K562 (cell line): ENCODE results near the gene SCAMP1. TPM values are rescaled to one million over a fixed set of nuclear protein-coding genes. Genes with fewer than 3 reads are reported as not detected.

Experiments used
- CHD1 ChIP-seq: fragments of 200-600 bp; sonication (generic); IDR thresholded peaks from one replicate; pipeline ENCODE4 v1.6.1; 2012; ENCODE audit warnings: mild to moderate bottlenecking, moderate library complexity, low read length, inconsistent platforms
- FOS ChIP-seq: IDR thresholded peaks from 3 replicates; pipeline ENCODE4 v1.6.1; 2011; ENCODE audit not compliant: insufficient read length; ENCODE audit errors: extremely low read depth
- GABPB2 ChIP-seq: fragments of 250-450 bp; sonication (Bioruptor Pico); conservative IDR thresholded peaks from 2 replicates; pipeline ENCODE4 v1.5.1; 2021; ENCODE audit warnings: mild to moderate bottlenecking
- GTF2E2 ChIP-seq: fragments of 200-800 bp; sonication (Bioruptor generic); IDR thresholded peaks from 2 replicates; pipeline ENCODE4 v1.6.1; 2016; ENCODE audit warnings: missing genetic modification characterization, missing compliant biosample characterization
- HLTF ChIP-seq: fragments of 450-650 bp; IDR thresholded peaks from 2 replicates; pipeline ENCODE4 v1.6.1; 2016
- HMG20A ChIP-seq: fragments of 450-650 bp; formaldehyde crosslinking; conservative IDR thresholded peaks from 2 replicates; pipeline ENCODE4 v1.4.0; 2020; ENCODE audit warnings: mild to moderate bottlenecking, mixed read lengths
- HNRNPLL ChIP-seq: fragments of 200-400 bp; formaldehyde crosslinking; IDR thresholded peaks from 2 replicates; pipeline ENCODE4 v1.6.1; 2017; ENCODE audit warnings: low read length, low read depth, mild to moderate bottlenecking; ENCODE audit not compliant: poor library complexity, severe bottlenecking
- KLF10 ChIP-seq: fragments of 250-450 bp; sonication (Bioruptor Pico); IDR thresholded peaks from 2 replicates; pipeline ENCODE4 v1.6.1; 2021; ENCODE audit warnings: matching md5 sums
- MCM3 ChIP-seq: fragments of 450-650 bp; IDR thresholded peaks from 2 replicates; pipeline ENCODE4 v1.6.1; 2016
- NELFE ChIP-seq: IDR thresholded peaks from 2 replicates; pipeline ENCODE4 v1.6.1; 2011; ENCODE audit warnings: mild to moderate bottlenecking; ENCODE audit not compliant: insufficient read depth, insufficient read length
- NR1H2 ChIP-seq: sonication (generic); formaldehyde crosslinking; IDR thresholded peaks from 2 replicates; pipeline ENCODE4 v1.4.0; 2020; ENCODE audit warnings: mild to moderate bottlenecking, missing genetic modification reagents
- PHF8 ChIP-seq: fragments of 200-600 bp; sonication (generic); IDR thresholded peaks from 2 replicates; pipeline ENCODE4 v1.6.1; 2012; ENCODE audit warnings: mixed run types, mild to moderate bottlenecking, inconsistent platforms, low read length, moderate library complexity, borderline replicate concordance
- RUNX1 ChIP-seq: sonication (generic); IDR thresholded peaks from 2 replicates; pipeline ENCODE4 v1.6.1; 2016; ENCODE audit warnings: antibody characterized with exemption, low read depth
- ZNF583 ChIP-seq: fragments of 250-450 bp; sonication (Bioruptor Pico); IDR thresholded peaks from 2 replicates; pipeline ENCODE4 v1.4.0; 2020
- ZNF589 ChIP-seq: fragments of 200-800 bp; sonication (Bioruptor generic); IDR thresholded peaks from 2 replicates; pipeline ENCODE4 v1.6.1; 2016; ENCODE audit warnings: low read depth, missing genetic modification characterization, missing compliant biosample characterization
- ZNF695 ChIP-seq: fragments of 450-650 bp; formaldehyde crosslinking; IDR thresholded peaks from 2 replicates; pipeline ENCODE4 v1.4.0; 2020; ENCODE audit warnings: mild to moderate bottlenecking, moderate library complexity
- polyA plus RNA-seq, 8 experiments: library from polyadenylated mRNA; depleted of rRNA in 4 of 8; stranded (reverse) in 5 of 8; unstranded in 3 of 8; fragments of >200 nt; fragmentation: Nextera tagmentation in 2 of 8; fragmentation: Illumina TruSeq in 1 of 8; extraction: Ambion mirVana in 2 of 8; extraction: Trizol in 1 of 8; gene quantifications; 2 replicates each; pipeline versions ENCODE4 v1.2.1 to v1.2.3, GENCODE V29; 2011 to 2014; ENCODE audit warnings: inconsistent platforms in 1 of 8, missing spikeins in 1 of 8
- total RNA-seq, 7 experiments: library from RNA; depleted of rRNA in 6 of 7; stranded (reverse); fragments of >200 nt in 6 of 7; fragmentation: Illumina TruSeq in 2 of 7; extraction: Trizol in 2 of 7; gene quantifications; 2 replicates each; pipeline versions ENCODE4 v1.2.1 to v1.2.3, GENCODE V29; 2011 to 2021; ENCODE audit warnings: low replicate concordance in 1 of 7
- TF ChIP-seq, protein P1 (sequence below): sonication (generic); formaldehyde crosslinking; IDR thresholded peaks from 2 replicates; pipeline ENCODE4 v1.8.0; 2022; ENCODE audit warnings: mild to moderate bottlenecking, missing genetic modification reagents
- TF ChIP-seq, protein P2 (sequence below): sonication (generic); formaldehyde crosslinking; IDR thresholded peaks from 2 replicates; pipeline ENCODE4 v1.8.0; 2023; ENCODE audit warnings: mild to moderate bottlenecking, missing genetic modification reagents
- TF ChIP-seq, protein P3 (sequence below): IDR thresholded peaks from 2 replicates; pipeline ENCODE4 v1.6.1; 2012; ENCODE audit warnings: low read depth, low read length, improper control_type of control experiment, borderline replicate concordance

The SCAMP1 gene
- total and polyA plus RNA-seq, 9 of the 15 experiments (the other 6 are each of a cell fraction or from before 2014, with no cell fraction given), result 5.4 to 23.9 (median 13.8) TPM

DNA sequence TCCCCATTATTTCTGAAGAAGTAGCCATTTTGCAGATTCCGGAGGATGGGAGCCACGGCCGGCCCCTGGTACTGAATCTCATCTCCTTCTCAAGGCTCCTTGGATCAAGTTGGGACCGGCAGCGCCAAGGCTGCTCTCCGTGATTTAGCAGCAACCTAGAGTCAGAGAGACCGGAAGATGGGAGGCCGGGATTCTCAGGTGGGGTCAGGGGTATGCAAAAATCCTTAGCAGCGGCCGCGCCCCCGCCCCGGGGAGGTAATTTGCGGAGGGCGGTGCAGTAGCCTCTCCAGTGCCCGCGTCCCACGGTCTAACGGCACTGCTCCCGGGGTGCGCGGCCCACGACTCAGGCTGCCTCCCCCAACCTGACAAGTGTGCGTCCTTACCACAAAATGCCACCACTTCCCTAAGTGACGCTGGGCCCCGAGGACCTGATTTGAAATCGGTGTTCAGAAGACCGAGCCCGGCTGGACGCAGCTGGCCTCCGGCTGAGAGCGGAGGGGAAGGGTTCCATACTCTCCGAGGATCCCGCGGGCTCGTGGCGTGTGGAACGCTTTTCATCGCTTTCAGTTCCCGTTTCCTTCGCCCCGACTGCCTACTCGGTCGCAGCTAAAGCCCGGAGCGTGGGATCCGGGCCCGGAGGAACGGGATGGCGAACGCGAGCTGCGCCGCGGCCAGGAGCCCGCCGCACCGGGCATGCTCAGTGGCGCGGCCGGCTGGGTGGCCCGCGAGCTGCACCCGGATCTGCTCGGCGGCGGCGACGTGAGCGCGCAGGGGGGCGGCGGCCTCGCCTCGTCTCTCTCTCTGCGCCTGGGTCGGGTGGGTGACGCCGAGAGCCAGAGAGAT lies at the start of gene SCAMP1 (continued):
- no peak for TF ChIP-seq HMG20A (CRISPR knock-in tag)
- TF ChIP-seq, protein P1, sequence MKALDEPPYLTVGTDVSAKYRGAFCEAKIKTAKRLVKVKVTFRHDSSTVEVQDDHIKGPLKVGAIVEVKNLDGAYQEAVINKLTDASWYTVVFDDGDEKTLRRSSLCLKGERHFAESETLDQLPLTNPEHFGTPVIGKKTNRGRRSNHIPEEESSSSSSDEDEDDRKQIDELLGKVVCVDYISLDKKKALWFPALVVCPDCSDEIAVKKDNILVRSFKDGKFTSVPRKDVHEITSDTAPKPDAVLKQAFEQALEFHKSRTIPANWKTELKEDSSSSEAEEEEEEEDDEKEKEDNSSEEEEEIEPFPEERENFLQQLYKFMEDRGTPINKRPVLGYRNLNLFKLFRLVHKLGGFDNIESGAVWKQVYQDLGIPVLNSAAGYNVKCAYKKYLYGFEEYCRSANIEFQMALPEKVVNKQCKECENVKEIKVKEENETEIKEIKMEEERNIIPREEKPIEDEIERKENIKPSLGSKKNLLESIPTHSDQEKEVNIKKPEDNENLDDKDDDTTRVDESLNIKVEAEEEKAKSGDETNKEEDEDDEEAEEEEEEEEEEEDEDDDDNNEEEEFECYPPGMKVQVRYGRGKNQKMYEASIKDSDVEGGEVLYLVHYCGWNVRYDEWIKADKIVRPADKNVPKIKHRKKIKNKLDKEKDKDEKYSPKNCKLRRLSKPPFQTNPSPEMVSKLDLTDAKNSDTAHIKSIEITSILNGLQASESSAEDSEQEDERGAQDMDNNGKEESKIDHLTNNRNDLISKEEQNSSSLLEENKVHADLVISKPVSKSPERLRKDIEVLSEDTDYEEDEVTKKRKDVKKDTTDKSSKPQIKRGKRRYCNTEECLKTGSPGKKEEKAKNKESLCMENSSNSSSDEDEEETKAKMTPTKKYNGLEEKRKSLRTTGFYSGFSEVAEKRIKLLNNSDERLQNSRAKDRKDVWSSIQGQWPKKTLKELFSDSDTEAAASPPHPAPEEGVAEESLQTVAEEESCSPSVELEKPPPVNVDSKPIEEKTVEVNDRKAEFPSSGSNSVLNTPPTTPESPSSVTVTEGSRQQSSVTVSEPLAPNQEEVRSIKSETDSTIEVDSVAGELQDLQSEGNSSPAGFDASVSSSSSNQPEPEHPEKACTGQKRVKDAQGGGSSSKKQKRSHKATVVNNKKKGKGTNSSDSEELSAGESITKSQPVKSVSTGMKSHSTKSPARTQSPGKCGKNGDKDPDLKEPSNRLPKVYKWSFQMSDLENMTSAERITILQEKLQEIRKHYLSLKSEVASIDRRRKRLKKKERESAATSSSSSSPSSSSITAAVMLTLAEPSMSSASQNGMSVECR (CRISPR knock-in tag), result peak; percentile 54; the same call in 1 of the 2 replicates
- TF ChIP-seq KLF10 (CRISPR knock-in tag), result no peak
- TF ChIP-seq GABPB2 (CRISPR knock-in tag), result no peak
- TF ChIP-seq ZNF695, result no peak
- no peak for TF ChIP-seq ZNF583 (CRISPR knock-in tag)
- TF ChIP-seq ZNF589, result 0 out of 2 replicates have a peak, but pooled peaks have one; percentile 54
- TF ChIP-seq FOS, result no peak
- TF ChIP-seq, protein P2, sequence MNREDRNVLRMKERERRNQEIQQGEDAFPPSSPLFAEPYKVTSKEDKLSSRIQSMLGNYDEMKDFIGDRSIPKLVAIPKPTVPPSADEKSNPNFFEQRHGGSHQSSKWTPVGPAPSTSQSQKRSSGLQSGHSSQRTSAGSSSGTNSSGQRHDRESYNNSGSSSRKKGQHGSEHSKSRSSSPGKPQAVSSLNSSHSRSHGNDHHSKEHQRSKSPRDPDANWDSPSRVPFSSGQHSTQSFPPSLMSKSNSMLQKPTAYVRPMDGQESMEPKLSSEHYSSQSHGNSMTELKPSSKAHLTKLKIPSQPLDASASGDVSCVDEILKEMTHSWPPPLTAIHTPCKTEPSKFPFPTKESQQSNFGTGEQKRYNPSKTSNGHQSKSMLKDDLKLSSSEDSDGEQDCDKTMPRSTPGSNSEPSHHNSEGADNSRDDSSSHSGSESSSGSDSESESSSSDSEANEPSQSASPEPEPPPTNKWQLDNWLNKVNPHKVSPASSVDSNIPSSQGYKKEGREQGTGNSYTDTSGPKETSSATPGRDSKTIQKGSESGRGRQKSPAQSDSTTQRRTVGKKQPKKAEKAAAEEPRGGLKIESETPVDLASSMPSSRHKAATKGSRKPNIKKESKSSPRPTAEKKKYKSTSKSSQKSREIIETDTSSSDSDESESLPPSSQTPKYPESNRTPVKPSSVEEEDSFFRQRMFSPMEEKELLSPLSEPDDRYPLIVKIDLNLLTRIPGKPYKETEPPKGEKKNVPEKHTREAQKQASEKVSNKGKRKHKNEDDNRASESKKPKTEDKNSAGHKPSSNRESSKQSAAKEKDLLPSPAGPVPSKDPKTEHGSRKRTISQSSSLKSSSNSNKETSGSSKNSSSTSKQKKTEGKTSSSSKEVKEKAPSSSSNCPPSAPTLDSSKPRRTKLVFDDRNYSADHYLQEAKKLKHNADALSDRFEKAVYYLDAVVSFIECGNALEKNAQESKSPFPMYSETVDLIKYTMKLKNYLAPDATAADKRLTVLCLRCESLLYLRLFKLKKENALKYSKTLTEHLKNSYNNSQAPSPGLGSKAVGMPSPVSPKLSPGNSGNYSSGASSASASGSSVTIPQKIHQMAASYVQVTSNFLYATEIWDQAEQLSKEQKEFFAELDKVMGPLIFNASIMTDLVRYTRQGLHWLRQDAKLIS (CRISPR knock-in tag), result no peak
- peak; percentile 86 for TF ChIP-seq GTF2E2 (tag)
- no peak for TF ChIP-seq NELFE
- TF ChIP-seq RUNX1, result no peak
- no peak for TF ChIP-seq NR1H2 (CRISPR knock-in tag)
- no peak for TF ChIP-seq CHD1
- no peak for TF ChIP-seq MCM3
- no peak for TF ChIP-seq HLTF
- TF ChIP-seq PHF8, result peak; percentile 96
- TF ChIP-seq, protein P3, sequence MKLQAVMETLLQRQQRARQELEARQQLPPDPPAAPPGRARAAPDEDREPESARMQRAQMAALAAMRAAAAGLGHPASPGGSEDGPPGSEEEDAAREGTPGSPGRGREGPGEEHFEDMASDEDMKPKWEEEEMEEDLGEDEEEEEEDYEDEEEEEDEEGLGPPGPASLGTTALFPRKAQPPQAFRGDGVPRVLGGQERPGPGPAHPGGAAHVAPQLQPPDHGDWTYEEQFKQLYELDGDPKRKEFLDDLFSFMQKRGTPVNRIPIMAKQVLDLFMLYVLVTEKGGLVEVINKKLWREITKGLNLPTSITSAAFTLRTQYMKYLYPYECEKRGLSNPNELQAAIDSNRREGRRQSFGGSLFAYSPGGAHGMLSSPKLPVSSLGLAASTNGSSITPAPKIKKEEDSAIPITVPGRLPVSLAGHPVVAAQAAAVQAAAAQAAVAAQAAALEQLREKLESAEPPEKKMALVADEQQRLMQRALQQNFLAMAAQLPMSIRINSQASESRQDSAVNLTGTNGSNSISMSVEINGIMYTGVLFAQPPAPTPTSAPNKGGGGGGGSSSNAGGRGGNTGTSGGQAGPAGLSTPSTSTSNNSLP, result no peak
- TF ChIP-seq HNRNPLL, result peak; percentile 42
